SKM-1 (cell line): ENCODE results near the gene PRSS57.
"Not testable (repeated sequence)": the region's sequence is repeated elsewhere in the genome, so short reads cannot be mapped to it uniquely, and the experiment has no call there.

ENCODE experiments used
- DNase-seq: peaks from one replicate; lab custom pipeline; 2025; ENCODE audit not compliant: unreplicated experiment; lab: John Stamatoyannopoulos, UW

The PRSS57 gene

GRCh38 chr19:676007-676338 is 19.3 kb downstream of the PRSS57 start:
- DNase-seq = no peak

DNA sequence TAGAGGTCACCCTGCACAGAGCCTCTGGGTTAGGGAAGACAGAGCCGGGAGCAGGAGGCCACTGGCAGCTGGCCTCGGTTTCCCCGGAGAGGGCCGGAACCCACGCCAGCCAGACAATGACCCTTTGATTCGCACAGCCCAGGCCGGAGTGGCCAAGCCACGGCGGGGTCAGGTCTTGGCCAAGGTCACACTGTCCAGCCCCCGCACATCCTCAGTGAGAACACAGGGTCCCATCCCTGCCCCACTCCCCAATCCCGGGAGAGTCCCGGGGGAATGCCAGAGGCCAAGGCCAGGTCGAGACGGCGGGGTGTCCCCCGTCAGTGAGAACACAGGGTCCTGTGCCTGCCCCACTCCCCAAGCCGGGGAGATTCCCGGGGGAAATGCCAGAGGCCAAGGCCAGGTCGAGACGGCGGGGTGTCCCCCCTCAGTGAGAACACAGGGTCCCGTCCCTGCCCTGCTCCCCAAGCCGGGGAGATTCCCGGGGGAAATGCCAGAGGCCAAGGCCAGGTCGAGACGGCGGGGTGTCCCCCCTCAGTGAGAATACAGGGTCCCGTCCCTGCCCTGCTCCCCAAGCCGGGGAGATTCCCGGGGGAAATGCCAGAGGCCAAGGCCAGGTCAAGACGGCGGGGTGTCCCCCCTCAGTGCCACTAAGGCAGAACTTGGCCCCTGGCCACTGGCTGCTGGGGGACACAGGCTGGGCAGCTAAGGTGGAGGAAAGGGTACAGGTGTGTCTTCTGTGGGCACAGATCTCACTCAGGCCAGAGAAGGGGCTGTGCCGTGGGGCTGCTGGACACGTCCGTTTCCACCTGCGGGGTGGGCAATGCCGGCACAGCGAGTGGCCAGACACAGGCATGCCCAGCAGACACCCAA is 20.7 kb downstream of the PRSS57 start:
- no peak for DNase-seq

DNA sequence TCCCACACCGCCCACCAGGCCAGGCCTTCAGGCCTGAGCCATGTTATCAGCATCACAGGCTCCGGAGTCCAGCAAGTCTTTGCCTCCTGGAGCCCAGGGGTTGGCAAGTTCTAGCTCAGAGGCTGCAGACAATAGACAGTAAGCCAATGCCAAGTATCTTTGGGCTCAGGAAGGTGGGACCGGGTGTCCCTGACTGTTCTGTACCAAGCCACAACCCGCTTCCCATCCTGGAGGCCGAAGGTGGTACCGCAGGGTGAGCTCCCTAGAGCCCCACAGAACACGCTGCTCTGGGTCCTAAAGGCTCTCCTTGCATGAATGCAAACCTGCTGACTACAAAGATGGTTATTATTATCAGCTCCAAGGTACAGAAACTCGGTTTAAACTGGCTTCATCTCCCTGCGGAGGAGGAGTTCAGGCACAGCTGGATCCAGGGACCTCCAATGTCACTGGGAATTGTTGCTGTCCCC is 24.6 kb downstream of the PRSS57 start:
- no peak for DNase-seq

DNA sequence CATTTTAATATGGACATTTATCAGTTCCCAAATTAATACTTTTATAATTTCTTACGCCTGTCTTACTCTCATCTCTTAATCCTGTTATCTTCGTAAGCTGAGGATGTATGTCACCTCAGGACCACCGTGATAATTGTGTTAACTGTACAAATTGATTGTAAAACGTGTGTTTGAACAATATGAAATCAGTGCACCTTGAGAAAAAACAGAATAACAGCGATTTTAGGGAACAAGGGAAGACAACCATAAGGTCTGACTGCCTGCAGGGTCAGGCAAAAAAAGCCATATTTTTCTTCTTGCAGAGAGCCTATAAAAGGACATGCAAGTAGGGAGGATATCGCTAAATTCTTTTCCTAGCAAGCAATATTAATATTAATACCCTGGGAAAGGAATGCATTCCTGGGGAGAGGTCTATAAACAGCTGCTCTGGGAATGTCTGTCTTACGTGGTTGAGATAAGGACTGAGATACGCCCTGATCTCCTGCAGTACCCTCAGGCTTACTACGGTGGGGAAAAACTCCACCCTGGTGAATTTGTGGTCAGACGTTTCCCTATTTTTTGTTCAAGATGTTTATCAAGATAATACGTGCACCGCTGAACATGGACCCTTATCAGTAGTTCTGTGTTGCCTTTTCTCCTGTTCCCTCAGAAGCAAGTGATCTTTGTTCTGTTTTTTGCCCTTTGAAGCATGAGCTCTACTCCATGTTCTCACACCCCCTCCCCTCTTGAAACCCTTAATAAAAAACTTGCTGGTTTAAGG is 26.4 kb downstream of the PRSS57 start:
- DNase-seq = not testable (repeated sequence)

- not testable (repeated sequence) for DNase-seq
Measured at GRCh38 chr19:666985-667573, 28.2 kb downstream of the PRSS57 start.

- DNase-seq = peak; percentile 56
Measured at GRCh38 chr19:664913-665443, 30.3 kb downstream of the PRSS57 start.

DNA sequence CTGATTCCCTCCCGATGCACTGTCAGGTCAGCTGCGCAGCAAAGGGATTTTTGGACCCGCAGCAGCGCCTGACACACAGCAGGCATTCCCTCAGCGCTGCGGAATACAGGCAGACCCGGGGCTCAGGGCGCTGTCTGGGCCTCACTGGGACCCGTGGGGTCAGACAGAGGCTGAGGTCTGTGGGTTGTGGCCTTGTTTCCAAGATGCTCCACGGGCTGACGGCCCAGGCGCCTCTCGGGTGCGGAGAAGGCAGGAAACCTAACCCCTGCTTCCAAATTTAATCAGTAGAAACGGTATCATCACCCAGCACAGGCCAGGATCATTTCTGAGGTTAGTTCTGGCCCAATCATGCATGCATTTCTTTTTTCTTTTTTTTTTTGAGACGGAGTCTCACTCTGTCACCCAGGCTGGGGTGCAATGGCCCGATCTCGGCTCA is 31.6 kb downstream of the PRSS57 start:
- DNase-seq = no peak

DNA sequence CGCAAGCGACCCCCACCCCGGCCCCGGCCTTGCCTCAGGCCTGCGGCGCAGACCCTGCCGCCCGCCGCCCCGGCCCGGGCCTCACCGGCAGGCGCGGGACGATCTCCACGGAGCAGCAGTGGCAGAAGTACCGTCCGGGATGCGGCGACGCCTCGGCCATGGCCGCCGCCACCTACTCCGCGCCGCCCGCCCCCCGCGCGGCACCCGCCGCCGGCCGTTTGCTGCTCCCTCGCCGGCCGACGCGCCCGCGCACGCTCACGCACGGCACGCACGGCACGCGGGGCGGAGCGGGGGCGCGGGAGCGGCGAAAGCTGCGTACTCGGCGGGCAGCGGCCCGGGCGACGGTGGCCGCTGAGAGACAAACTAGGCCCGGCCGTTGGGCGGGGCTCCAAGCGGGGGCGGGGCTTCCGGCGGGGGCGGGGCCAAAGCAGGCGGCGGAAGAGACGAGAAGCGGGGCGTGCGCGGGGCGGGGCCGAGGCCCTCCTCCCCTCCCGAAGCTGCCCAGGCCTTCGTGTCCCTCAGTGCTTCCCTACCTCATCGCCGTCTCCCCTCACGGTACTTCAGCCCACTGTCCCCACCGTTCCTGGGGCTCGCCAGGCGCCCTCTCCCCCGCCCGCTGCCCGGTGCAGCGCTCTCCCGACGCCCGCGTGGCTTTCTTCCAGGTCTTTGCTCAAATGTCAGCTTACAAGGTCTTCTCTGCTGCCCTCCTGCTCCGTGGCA is 32.1 kb downstream of the PRSS57 start, which contains the start of gene RNF126:
Gene RNF126 (minus strand): TSS at position 253 of the 720 bp plus-strand sequence. CDS start 93 bp downstream, at position 160.
- peak; percentile 97 for DNase-seq

DNA sequence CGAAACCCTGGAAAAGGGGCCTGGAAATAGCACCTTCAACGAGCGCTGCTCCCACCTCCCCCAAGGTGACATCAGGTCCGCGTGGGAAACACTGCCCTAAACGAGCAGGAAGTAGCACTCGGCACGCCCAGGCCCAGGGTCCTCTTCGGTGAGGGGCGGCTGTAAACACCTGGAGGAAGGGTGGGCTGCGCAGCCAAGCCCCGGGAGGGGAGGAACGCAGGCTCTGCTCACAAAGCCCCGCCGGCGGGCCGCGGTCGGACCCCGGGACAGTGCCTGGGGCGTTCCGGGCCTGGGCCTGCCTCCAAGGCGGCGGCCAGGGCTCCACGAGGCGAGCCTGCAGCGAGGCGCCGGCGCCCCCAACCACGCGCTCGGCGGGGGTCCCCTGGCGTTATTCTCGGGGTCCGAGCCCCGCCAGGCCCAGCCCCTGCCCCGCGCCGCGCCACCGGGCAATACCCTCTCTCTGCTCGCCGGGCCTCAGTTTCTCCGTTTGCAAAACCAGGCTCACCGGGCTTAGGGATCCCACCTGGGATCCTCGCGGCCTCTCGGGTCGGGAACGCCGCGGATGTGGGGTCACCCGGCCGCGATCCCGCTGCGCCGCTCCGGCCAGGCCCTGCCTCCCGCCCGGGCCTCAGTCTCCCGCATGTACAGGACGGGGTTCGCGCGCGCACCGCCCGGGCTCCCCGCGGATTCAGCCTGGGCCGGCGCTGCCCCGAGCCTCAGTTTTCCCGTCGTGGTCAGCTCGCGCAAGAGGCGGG is 32.9 kb downstream of the PRSS57 start:
- DNase-seq = no peak

- DNase-seq = no peak
Measured at GRCh38 chr19:661427-662196, 33.6 kb downstream of the PRSS57 start.

- no peak for DNase-seq
Measured at GRCh38 chr19:660793-661426, 34.3 kb downstream of the PRSS57 start.

- no peak for DNase-seq
Measured at GRCh38 chr19:658916-659839, 36.1 kb downstream of the PRSS57 start.

DNA sequence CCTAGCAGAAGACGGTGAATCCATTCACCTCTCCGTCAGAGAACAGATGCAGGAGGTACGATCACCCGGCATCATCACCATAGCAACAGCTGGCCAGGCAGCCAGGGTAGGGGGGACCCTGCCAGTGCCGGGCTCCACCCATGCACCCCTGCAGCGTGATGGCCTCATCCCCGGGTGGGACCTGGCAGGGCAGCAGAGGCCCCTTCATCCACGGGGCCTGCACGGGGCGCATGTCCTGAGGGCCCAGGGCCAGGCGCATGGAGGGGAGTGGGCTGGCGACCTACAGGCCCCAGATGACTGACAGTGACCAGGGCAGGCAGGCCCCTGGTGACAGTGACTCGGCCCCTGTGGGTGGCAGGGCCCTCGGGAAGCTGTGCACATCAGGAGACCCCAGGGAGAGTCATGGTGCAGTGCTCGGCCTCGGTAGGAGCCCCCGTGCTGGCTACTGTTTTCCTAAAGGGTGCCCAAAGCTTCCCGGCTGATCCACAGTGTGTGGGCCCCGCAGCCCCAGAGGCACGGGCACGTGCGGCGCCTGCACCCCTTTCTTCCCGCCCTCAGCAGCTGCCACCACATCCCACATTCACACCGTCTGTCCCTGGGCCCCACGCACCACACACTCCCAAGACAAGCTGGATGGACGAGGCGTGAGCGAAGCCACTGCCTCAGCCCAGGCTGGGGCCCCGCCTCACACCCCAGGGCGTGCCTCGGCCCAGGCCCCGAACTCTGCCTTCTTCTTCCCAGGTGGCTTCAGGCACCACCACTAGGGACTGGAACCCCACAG is 37.0 kb downstream of the PRSS57 start:
- no peak for DNase-seq

DNA sequence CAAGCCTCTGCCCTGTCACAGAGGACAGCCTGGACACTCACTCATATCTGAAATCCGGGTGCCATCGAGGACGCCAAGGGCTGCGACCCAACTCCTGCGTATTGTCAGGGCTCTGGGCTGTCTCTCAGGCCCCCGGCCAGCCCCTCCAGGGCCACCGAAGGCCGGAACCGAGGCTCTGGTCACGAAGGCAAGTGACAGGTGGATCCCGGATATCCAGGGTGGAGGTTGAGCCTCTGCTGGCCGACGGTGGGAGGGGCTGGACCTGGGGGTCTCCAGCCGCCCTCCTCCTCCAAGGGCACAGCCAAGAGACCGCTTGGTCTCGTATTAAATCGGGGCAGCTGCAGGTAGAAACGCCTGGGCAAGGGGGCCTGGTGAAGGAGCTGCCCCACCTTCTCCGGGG is 37.6 kb downstream of the PRSS57 start:
- no peak for DNase-seq

DNA sequence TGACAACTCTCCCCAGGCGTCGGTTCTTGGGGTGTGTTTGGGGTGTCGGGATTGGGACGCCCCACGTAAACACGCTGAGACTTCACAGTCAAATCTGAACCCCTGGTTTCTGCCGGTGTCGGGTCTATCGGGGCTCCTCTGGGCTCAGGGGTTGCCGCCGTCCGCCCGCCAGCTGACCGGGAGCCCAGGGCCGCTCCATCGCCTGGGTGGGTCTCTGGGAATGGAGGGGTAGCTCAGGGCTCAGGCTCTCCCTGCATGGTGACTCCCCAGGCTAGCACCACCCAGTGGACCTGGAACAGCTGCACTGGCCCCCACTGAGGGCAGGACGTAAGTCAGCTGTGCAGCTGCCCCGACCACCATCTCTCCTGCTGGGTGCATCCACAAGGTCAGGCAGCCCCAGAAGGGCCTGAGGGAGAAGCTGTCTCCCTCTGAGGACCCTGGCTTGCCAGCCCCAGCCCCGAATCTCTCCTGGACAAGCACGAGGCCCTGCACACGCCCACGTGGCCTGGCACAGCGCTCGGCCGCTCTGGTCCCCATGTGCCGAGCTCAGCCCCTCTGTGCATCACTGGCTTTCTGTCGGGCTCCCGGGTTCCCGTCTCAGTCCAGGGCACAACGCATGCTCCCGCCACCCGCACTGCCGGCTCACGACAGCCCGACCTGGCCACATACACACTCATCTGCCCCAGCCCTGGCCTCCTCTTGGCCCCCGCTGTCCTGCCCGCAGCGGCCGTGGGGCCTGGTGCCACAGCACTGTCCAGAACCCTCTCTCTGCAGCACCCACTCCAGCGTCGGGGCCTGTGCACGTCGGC is 38.3 kb downstream of the PRSS57 start:
- DNase-seq = no peak

- DNase-seq = no peak
Measured at GRCh38 chr19:655691-656090, 39.6 kb downstream of the PRSS57 start.
